ENCODE measurements around the gene PPP2R3B. TPM values are rescaled to one million over a fixed set of nuclear protein-coding genes. Genes with fewer than 3 reads are reported as not detected.
"Not testable (repeated sequence)": the region's sequence is repeated elsewhere in the genome, so short reads cannot be mapped to it uniquely, and the experiment has no call there.

The PPP2R3B gene
- polyA plus RNA-seq, 2 donors = 18.5 to 54.1 TPM

DNA sequence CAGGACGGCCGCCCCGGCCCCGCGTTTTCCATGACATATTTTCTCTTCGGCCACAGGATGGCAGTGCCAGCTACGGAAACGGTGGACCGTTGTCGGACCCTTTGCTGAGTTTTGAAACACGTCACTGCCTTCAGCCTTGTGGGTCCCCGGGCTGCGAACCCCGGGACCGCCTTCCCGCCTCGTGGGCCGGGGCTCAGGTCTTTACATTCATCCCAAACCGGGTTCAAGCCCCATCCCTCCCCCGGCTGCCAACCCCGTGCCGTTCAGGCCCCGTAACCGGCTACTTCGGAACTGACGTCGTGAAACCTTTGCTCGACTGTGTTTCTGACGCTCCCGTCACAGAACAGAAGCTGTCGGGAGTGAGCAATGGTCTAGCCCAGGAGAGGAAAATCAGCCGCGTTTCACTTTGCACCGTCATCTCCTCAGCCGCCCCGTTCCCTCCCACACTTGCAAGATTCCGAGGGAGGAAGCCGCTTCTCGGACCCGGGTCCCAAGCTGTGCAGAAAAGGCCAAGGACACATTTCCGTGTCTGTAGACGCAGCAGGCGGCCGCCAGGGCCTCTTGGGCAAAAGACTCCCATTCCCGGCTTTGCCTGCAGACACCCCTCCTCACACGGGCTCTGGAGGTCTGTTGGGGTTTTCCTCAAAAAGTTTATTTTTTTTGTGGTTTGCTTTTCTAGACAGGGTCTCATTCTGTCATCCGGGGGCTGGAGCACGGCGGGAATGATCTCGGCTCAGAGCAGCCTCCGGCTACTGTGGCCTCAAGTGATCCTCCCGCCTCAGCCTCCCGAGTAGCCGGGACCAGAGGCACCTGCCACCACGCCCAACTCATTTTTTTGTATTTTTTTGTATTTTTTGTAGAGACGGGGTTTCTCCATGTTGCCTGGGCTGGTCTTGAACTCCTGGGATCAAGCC lies 41.4 kb upstream of the PPP2R3B start:
- H3K27me3 ChIP-seq (ENCODE audit: control insufficient read depth in 1 of 2, insufficient read depth in 2 of 2, low read length in 2 of 2) = peaks cover 0 to 7% of the 10 kb centered on the region in 2 donors
- H3K36me3 ChIP-seq (ENCODE audit: control insufficient read depth in 2 of 2, insufficient read depth in 2 of 2, low read length in 1 of 2) = no peaks in the 10 kb centered on the region
- H3K4me3 ChIP-seq (ENCODE audit: low read depth in 1 of 2, low read length in 2 of 2) = no peak overlapping the region
- H3K27ac ChIP-seq (ENCODE audit: low read depth in 2 of 2, low read length in 1 of 2) = no peak overlapping the region
- no peaks in the 10 kb centered on the region for H3K4me1 ChIP-seq (ENCODE audit: control insufficient read depth in 2 of 2, insufficient read depth in 2 of 2, low read length in 1 of 2)
- 18 to 19% methylated on average over 44 to 56 of the region's 56 CpGs for WGBS, 2 donors
- H3K9me3 ChIP-seq (ENCODE audit: control insufficient read depth in 2 of 2, insufficient read depth in 1 of 2, low read depth in 1 of 2, low read length in 1 of 2) = peaks cover 0 to 8% of the 10 kb centered on the region in 2 donors

DNA sequence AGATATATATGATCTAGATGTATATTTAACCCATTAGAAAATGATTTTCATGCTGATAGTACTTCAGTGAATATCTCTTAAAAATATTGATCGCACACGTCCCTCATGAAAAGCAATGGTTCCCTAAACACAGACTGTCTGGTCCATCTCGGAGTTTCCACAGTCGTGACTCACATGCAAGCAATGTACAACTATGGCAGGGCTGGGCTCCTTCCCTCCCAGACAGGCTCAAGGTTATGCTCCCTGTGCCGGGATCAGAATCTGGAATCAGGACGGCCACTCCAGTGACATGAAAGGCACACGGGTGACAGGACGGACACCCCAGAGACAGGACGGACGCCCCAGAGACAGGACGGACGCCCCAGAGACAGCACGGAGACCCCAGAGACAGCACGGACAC lies 40.2 kb upstream of the PPP2R3B start:
- Histone ChIP-seq H3K4me1 (ENCODE audit: control insufficient read depth in 2 of 2, insufficient read depth in 2 of 2, low read length in 1 of 2) (no peaks in the 10 kb centered on the region), H3K36me3 (ENCODE audit: control insufficient read depth in 2 of 2, insufficient read depth in 2 of 2, low read length in 1 of 2) (no peaks in the 10 kb centered on the region), H3K27ac (ENCODE audit: low read depth in 2 of 2, low read length in 1 of 2) (no peak overlapping the region), H3K9me3 (ENCODE audit: control insufficient read depth in 2 of 2, insufficient read depth in 1 of 2, low read depth in 1 of 2, low read length in 1 of 2) (peaks cover 0 to 8% of the 10 kb centered on the region in 2 donors), H3K4me3 (ENCODE audit: low read depth in 1 of 2, low read length in 2 of 2) (no peak overlapping the region), H3K27me3 (ENCODE audit: control insufficient read depth in 1 of 2, insufficient read depth in 2 of 2, low read length in 2 of 2) (peaks cover 0 to 7% of the 10 kb centered on the region in 2 donors)
- WGBS, 2 donors = 79 to 80% methylated on average over 14 of the region's 14 CpGs

DNA sequence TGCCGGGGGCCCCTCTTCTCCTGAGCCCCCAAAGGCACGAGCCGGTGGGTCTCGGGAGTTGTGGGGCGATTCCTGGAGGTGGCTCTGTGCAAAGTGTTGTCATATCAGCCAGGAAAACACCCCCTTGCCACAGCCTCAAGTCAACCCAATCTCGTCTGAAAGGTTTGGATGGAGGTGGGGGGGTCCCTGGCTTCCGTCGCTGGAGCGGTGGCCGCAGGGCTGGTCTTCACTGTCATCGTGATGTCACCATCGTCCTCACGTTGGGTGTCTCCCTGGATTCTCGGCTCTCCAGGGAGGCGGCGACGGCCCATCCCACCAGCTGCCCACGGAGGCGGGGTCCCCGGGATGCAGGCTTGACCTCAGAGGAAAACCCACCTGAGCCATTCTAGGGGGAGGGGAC lies 38.3 kb upstream of the PPP2R3B start:
- Histone ChIP-seq H3K9me3 (ENCODE audit: control insufficient read depth in 2 of 2, insufficient read depth in 1 of 2, low read depth in 1 of 2, low read length in 1 of 2) (peaks cover 0 to 8% of the 10 kb centered on the region in 2 donors), H3K27ac (ENCODE audit: low read depth in 2 of 2, low read length in 1 of 2) (no peak overlapping the region), H3K27me3 (ENCODE audit: control insufficient read depth in 1 of 2, insufficient read depth in 2 of 2, low read length in 2 of 2) (peaks cover 0 to 7% of the 10 kb centered on the region in 2 donors), H3K36me3 (ENCODE audit: control insufficient read depth in 2 of 2, insufficient read depth in 2 of 2, low read length in 1 of 2) (no peaks in the 10 kb centered on the region), H3K4me1 (ENCODE audit: control insufficient read depth in 2 of 2, insufficient read depth in 2 of 2, low read length in 1 of 2) (no peaks in the 10 kb centered on the region), H3K4me3 (ENCODE audit: low read depth in 1 of 2, low read length in 2 of 2) (no peak overlapping the region)
- WGBS, 2 donors = 74 to 85% methylated on average over 18 to 20 of the region's 20 CpGs

DNA sequence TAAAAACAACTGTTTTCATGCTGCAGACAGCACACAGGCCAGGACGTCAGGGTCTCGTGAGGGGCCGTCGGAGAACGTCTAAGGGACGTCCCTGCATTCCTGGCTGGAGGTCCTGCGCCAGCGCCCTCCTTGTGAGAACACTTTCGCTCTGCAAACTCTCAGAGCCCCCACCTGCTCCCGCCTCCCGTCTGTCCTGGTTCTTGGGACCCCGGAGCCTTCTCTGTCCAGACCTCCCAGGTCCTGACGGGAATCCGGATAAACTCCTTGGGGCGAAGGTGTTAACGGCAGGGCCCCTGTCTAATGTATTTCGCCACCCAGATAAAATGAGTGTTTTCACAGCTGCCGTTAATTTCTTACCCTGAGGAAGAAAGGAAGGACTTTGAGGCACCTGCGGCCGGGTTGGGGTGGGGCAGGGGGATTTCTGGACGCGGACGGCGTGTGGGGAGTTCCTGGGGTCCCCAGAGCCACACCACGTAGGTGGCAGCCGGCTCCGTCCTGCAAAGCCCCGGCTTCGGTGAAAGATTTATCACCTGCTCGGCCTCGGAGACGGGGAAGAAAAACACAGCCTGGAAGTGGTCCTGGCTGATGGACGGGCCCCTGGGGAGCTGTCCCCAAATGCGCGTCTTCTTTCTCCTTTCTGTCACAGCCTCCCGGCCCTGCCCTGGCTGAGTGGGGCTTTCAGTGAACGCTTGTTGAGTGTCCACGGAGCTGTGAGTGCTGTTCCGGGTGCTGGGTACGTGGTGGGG lies 35.1 kb upstream of the PPP2R3B start:
- H3K4me3 ChIP-seq (ENCODE audit: low read depth in 1 of 2, low read length in 2 of 2) = no peak overlapping the region
- H3K36me3 ChIP-seq (ENCODE audit: control insufficient read depth in 2 of 2, insufficient read depth in 2 of 2, low read length in 1 of 2) = no peaks in the 10 kb centered on the region
- peaks cover 0 to 8% of the 10 kb centered on the region in 2 donors for H3K9me3 ChIP-seq (ENCODE audit: control insufficient read depth in 2 of 2, insufficient read depth in 1 of 2, low read depth in 1 of 2, low read length in 1 of 2)
- 40 to 42% methylated on average over 40 of the region's 40 CpGs for WGBS, 2 donors
- H3K27me3 ChIP-seq (ENCODE audit: control insufficient read depth in 1 of 2, insufficient read depth in 2 of 2, low read length in 2 of 2) = no peaks in the 10 kb centered on the region
- H3K4me1 ChIP-seq (ENCODE audit: control insufficient read depth in 2 of 2, insufficient read depth in 2 of 2, low read length in 1 of 2) = no peaks in the 10 kb centered on the region
- H3K27ac ChIP-seq (ENCODE audit: low read depth in 2 of 2, low read length in 1 of 2) = no peak overlapping the region

DNA sequence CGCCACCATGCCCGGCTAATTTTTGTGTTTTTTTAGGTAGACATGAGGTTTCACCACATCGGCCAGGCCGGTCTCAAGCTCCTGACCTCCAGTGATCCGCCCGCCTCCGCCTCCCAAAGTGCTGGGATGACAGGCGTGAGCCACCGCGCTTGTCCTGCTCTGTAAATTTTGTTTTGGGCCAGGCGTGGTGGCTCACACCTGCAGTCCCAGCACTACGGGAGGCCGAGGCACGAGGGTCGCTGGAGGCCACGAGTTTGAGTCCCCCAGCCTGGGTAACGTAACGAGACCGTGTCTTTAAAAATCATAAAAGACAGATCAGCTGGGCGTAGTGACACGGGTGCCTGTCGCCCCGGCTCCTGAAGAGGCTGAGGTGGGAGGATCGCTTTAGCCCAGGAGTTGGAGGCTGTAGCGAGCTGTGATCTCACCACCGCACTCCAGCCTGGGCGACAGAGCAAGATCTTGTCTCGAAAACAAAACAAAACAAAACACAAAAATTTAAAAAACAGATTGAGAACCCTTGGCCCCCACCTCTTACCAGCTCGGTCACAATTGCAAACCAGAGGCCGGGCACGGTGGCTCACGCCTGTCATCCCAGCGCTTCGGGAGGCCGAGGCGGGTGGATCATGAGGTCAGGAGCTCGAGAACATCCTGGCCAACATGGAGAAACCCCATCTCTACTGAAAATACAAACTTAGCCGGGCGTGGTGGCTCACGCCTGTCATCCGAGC lies 34.0 kb upstream of the PPP2R3B start:
- Histone ChIP-seq H3K4me3 (ENCODE audit: low read depth in 1 of 2, low read length in 2 of 2) (no peak overlapping the region), H3K27me3 (ENCODE audit: control insufficient read depth in 1 of 2, insufficient read depth in 2 of 2, low read length in 2 of 2) (no peaks in the 10 kb centered on the region), H3K36me3 (ENCODE audit: control insufficient read depth in 2 of 2, insufficient read depth in 2 of 2, low read length in 1 of 2) (no peaks in the 10 kb centered on the region), H3K9me3 (ENCODE audit: control insufficient read depth in 2 of 2, insufficient read depth in 1 of 2, low read depth in 1 of 2, low read length in 1 of 2) (peaks cover 0 to 8% of the 10 kb centered on the region in 2 donors), H3K4me1 (ENCODE audit: control insufficient read depth in 2 of 2, insufficient read depth in 2 of 2, low read length in 1 of 2) (no peaks in the 10 kb centered on the region), H3K27ac (ENCODE audit: low read depth in 2 of 2, low read length in 1 of 2) (no peak overlapping the region)
- WGBS, 2 donors = 91 to 96% methylated on average over 41 of the region's 41 CpGs

DNA sequence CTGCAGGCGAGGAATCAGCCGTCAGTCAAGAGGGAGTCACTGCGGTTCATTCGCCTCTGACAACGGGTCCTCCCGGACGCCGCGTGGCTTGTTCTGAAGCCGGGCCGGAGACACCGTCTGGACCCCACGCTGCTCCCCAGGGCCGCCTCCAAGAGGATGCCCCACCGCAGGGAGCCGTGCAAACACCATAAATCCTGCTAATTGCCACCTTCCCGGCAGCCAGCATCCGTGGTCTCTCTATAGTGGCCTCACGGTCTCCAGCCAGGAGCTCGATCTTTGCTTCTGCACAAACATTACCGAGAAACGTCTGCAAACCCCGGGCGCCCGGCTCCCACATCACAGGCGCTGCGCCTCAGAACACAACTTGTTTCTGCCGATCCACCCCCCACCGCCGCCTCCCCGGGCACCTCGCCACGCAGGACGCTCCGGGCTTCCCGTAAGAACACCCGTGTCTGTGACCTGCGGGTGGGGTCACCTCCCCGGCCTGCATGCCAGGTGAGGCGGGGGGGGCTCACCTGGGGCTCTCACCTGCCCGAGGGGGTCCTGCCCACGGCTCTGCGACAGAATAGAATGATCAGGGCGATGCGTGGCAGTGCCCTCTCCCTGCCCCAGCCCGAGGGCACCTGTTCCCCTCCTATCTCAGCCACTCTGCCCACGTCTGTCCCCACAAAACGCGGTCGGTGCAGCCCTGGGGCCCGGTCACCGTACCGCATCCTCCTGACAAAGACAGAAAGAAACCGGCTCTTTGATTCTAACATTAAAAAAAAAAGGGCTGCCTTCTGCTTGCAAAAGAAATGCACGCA lies 32.4 kb upstream of the PPP2R3B start:
- no peak overlapping the region for H3K27ac ChIP-seq (ENCODE audit: low read depth in 2 of 2, low read length in 1 of 2)
- H3K4me1 ChIP-seq (ENCODE audit: control insufficient read depth in 2 of 2, insufficient read depth in 2 of 2, low read length in 1 of 2) = no peaks in the 10 kb centered on the region
- H3K36me3 ChIP-seq (ENCODE audit: control insufficient read depth in 2 of 2, insufficient read depth in 2 of 2, low read length in 1 of 2) = no peaks in the 10 kb centered on the region
- WGBS, 2 donors = 88% methylated on average over 55 of the region's 55 CpGs
- peaks cover 0 to 5% of the 10 kb centered on the region in 2 donors for H3K9me3 ChIP-seq (ENCODE audit: control insufficient read depth in 2 of 2, insufficient read depth in 1 of 2, low read depth in 1 of 2, low read length in 1 of 2)
- H3K4me3 ChIP-seq (ENCODE audit: low read depth in 1 of 2, low read length in 2 of 2) = no peak overlapping the region
- no peaks in the 10 kb centered on the region for H3K27me3 ChIP-seq (ENCODE audit: control insufficient read depth in 1 of 2, insufficient read depth in 2 of 2, low read length in 2 of 2)

DNA sequence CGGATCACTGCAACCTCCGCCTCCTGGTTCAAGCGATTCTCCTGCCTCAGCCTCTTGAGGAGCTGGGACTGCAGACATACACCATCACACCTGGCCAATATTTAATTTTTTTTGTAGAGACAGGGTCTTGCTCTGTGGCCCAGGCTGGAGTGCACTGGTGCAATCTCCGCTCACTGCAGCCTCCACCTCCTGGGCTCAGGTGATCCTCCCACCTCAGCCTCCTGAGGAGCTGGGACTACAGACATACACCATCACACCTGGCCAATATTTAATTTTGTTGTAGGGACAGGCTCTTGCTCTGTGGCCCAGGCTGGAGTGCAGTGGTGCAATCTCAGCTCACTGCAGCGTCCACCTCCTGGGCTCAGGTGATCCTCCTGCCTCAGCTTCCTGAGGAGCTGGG lies 28.8 kb upstream of the PPP2R3B start:
- WGBS, 2 donors = 91 to 98% methylated on average over 5 of the region's 5 CpGs
- not testable (repeated sequence) for H3K27ac ChIP-seq (ENCODE audit: low read depth in 2 of 2, low read length in 1 of 2); H3K4me1 ChIP-seq (ENCODE audit: control insufficient read depth in 2 of 2, insufficient read depth in 2 of 2, low read length in 1 of 2); H3K36me3 ChIP-seq (ENCODE audit: control insufficient read depth in 2 of 2, insufficient read depth in 2 of 2, low read length in 1 of 2); H3K9me3 ChIP-seq (ENCODE audit: control insufficient read depth in 2 of 2, insufficient read depth in 1 of 2, low read depth in 1 of 2, low read length in 1 of 2); H3K4me3 ChIP-seq (ENCODE audit: low read depth in 1 of 2, low read length in 2 of 2); H3K27me3 ChIP-seq (ENCODE audit: control insufficient read depth in 1 of 2, insufficient read depth in 2 of 2, low read length in 2 of 2)

DNA sequence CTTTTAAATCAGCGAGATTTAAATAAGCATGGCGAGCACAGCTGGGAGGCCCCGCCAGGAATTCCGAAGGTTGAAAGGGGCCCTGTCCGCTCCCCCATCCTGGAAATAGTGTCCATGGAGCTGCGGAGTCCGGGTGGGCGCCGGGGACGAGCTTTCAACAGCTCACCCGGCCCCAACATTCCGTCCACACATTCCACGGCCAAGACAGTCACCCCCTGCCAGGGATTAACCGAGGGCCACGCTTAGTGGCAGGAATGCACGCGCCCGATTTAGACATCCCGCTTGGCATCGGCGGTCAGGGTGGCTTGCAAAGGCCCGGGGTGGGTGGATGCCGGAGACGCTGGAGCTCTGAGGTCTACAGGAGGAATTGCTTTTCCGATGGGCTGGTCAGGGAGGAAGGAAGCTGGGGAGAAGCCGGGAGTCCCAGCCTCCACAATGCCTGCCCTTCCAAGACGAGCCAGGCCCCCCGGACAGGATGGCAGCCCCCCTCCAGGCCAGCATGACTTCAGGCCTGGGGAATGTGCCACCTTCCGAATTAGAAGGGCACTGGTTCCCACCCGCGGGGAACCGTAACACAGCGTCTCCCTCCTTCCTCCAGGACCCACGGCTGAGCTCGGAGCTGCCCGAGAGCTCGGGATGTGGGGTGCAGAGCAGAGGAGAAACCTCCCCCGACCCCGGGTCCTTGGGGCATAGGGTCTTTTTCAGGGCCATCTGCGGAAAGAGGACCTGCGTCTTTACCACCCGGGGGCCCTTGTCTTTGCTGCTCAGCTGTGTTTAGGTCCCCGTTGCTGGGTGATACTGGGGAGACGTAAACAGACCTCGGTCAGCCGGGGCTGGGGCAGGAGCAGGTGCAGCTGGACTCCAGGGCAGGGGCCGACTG lies 26.9 kb upstream of the PPP2R3B start:
- H3K9me3 ChIP-seq (ENCODE audit: control insufficient read depth in 2 of 2, insufficient read depth in 1 of 2, low read depth in 1 of 2, low read length in 1 of 2) = no peaks in the 10 kb centered on the region
- no peak overlapping the region for H3K27ac ChIP-seq (ENCODE audit: low read depth in 2 of 2, low read length in 1 of 2)
- 17% methylated on average over 47 of the region's 47 CpGs for WGBS, 2 donors
- no peaks in the 10 kb centered on the region for H3K36me3 ChIP-seq (ENCODE audit: control insufficient read depth in 2 of 2, insufficient read depth in 2 of 2, low read length in 1 of 2)
- no peaks in the 10 kb centered on the region for H3K4me1 ChIP-seq (ENCODE audit: control insufficient read depth in 2 of 2, insufficient read depth in 2 of 2, low read length in 1 of 2)
- no peaks in the 10 kb centered on the region for H3K27me3 ChIP-seq (ENCODE audit: control insufficient read depth in 1 of 2, insufficient read depth in 2 of 2, low read length in 2 of 2)
- peak overlapping the region in 1 of 2 donors; percentile 18 for H3K4me3 ChIP-seq (ENCODE audit: low read depth in 1 of 2, low read length in 2 of 2)

Data from esophagus (tissue), 2 donors.